GM04504 (cell line): ENCODE data around the gene INPP5K.

ENCODE experiments used
- DNase-seq: peaks from one replicate; pipeline ENCODE4 v3.0.0-alpha.2; 2012; ENCODE audit warnings: low read depth

The INPP5K gene

GRCh38 chr17:1485423-1486376 lies 30.7 kb downstream of the INPP5K start:
- no peak for DNase-seq

GRCh38 chr17:1484676-1485422 lies 31.6 kb downstream of the INPP5K start:
- no peak for DNase-seq

GRCh38 chr17:1484060-1484535 lies 32.3 kb downstream of the INPP5K start:
- DNase-seq, result no peak

GRCh38 chr17:1482680-1483079 lies 33.7 kb downstream of the INPP5K start:
- DNase-seq, result no peak

- no peak for DNase-seq
Measured at GRCh38 chr17:1481736-1482135, 34.7 kb downstream of the INPP5K start.

- no peak for DNase-seq
Measured at GRCh38 chr17:1480747-1481465, 35.5 kb downstream of the INPP5K start.

- DNase-seq, result no peak
Measured at GRCh38 chr17:1478418-1478817, 38.0 kb downstream of the INPP5K start.

- DNase-seq, result no peak
Measured at GRCh38 chr17:1475321-1475854, 41.0 kb downstream of the INPP5K start.

GRCh38 chr17:1474402-1475189 lies 41.8 kb downstream of the INPP5K start:
- DNase-seq, result no peak

GRCh38 chr17:1473841-1474240 lies 42.6 kb downstream of the INPP5K start:
- DNase-seq, result no peak

- no peak for DNase-seq
Measured at GRCh38 chr17:1473170-1473569, 43.2 kb downstream of the INPP5K start.

- DNase-seq, result no peak
Measured at GRCh38 chr17:1471911-1472821, 44.2 kb downstream of the INPP5K start.

- DNase-seq, result no peak
Measured at GRCh38 chr17:1471490-1471889, 44.9 kb downstream of the INPP5K start.

- DNase-seq, result no peak
Measured at GRCh38 chr17:1470755-1471462, 45.5 kb downstream of the INPP5K start.

GRCh38 chr17:1470071-1470754 lies 46.2 kb downstream of the INPP5K start:
- no peak for DNase-seq

GRCh38 chr17:1469231-1469852 lies 47.1 kb downstream of the INPP5K start:
- no peak for DNase-seq

- DNase-seq, result no peak
Measured at GRCh38 chr17:1467898-1468492, 48.4 kb downstream of the INPP5K start.

- DNase-seq, result no peak
Measured at GRCh38 chr17:1467258-1467657, 49.2 kb downstream of the INPP5K start.
